HG03097 (cell line): ENCODE results near the gene UMAD1.
A peak's percentile ranks its signal among the peaks of the same experiment; 100 is the strongest.
"Not testable (repeated sequence)": the region's sequence is repeated elsewhere in the genome, so short reads cannot be mapped to it uniquely, and the experiment has no call there.

ENCODE experiments used
- ATAC-seq: cut with Tn5 transposase; IDR thresholded peaks from one replicate; pipeline ENCODE4 v1.9.1; 2021; ENCODE audit not compliant: unreplicated experiment, low FRiP score

UMAD1 gene

GRCh38 chr7:7792056-7792455 is 151.5 kb downstream of the UMAD1 start:
- ATAC-seq, result no peak

- no peak for ATAC-seq
Measured at GRCh38 chr7:7793249-7793648, 152.7 kb downstream of the UMAD1 start.

GRCh38 chr7:7793921-7794320 is 153.4 kb downstream of the UMAD1 start:
- ATAC-seq, result no peak

GRCh38 chr7:7795203-7795602 is 154.7 kb downstream of the UMAD1 start:
- no peak for ATAC-seq

GRCh38 chr7:7795630-7796121 is 155.1 kb downstream of the UMAD1 start:
- ATAC-seq, result no peak

- peak; percentile 57 for ATAC-seq
Measured at GRCh38 chr7:7798510-7798909, 158.0 kb downstream of the UMAD1 start.

GRCh38 chr7:7799138-7799537 is 158.6 kb downstream of the UMAD1 start:
- ATAC-seq, result no peak

- ATAC-seq, result no peak
Measured at GRCh38 chr7:7802531-7802930, 162.0 kb downstream of the UMAD1 start.

GRCh38 chr7:7803715-7804178 is 163.2 kb downstream of the UMAD1 start:
- no peak for ATAC-seq

GRCh38 chr7:7804822-7805221 is 164.3 kb downstream of the UMAD1 start:
- not testable (repeated sequence) for ATAC-seq

GRCh38 chr7:7805511-7806153 is 165.1 kb downstream of the UMAD1 start:
- no peak for ATAC-seq

- no peak for ATAC-seq
Measured at GRCh38 chr7:7808156-7808555, 167.6 kb downstream of the UMAD1 start.

GRCh38 chr7:7808626-7809025 is 168.1 kb downstream of the UMAD1 start:
- no peak for ATAC-seq

- no peak for ATAC-seq
Measured at GRCh38 chr7:7810380-7810779, 169.8 kb downstream of the UMAD1 start.

- ATAC-seq, result no peak
Measured at GRCh38 chr7:7810826-7811225, 170.3 kb downstream of the UMAD1 start.

- no peak for ATAC-seq
Measured at GRCh38 chr7:7812112-7812511, 171.6 kb downstream of the UMAD1 start.

GRCh38 chr7:7815395-7815794 is 174.8 kb downstream of the UMAD1 start:
- ATAC-seq, result no peak

GRCh38 chr7:7816084-7816483 is 175.5 kb downstream of the UMAD1 start:
- peak; percentile 36 for ATAC-seq

- ATAC-seq, result no peak
Measured at GRCh38 chr7:7816816-7817536, 176.4 kb downstream of the UMAD1 start.

GRCh38 chr7:7817748-7818147 is 177.2 kb downstream of the UMAD1 start:
- ATAC-seq, result no peak

- not testable (repeated sequence) for ATAC-seq
Measured at GRCh38 chr7:7818179-7818578, 177.6 kb downstream of the UMAD1 start.
